NCI-H128 (cell line): ENCODE data around the gene IL15.
"Not testable (repeated sequence)": the region's sequence is repeated elsewhere in the genome, so short reads cannot be mapped to it uniquely, and the experiment has no call there.

Source experiments
- DNase-seq: peaks from one replicate; lab custom pipeline; 2025; ENCODE audit not compliant: unreplicated experiment; lab: John Stamatoyannopoulos, UW

Gene IL15

DNA sequence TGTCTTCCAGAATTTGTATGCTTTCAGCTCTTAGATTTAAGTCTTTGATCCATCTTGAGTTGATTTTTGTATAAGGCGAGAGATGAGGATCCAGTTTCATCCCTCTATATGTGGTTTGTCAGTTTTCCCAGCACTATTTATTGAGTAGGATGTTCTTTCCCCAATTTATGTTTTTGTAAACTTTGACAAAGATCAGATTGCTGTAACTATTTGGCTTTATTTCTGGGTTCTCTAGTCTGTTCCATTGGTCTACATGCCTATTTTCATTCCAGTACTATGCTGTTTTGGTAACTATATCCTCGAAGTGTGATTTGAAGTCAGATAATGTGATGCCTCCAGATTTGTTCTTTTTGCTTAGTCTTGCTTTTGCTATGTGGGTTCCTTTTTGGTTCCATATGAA, 60.7 kb downstream of the IL15 start:
- DNase-seq = no peak

DNA sequence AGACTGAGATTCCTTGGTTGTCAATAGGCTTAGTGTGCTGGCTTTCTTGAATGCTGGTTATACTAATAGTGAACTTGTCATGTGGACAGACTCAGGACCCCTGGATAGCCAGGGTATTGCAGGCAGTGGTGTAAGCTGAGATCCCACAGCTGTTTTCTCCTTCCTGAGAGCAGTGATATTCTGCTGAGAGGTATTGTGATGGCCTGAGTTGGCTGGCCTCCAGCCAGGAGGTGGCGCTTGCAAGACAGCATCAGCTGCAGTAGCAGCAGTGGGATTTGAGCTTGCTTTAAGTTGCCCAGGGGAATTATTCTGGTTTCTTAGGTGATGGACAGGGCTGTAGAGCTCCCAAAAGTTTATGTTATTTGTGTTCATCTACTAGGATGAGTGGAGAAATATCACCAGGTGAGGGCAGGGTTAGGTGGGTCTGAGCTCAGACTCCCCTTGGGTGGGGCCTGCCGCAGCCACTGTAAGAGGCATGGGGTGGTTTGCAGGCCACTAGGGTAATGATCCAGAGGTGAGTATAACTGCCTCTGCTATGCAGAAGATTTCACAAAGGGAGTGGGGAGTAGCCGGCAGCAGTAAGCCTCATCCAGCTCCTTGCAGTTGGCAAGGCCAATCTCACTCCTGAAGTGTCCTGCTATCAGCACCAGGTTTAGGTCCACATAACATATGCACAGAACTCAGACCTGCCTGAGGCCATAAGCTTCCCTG, 66.2 kb downstream of the IL15 start:
- DNase-seq = no peak

DNA sequence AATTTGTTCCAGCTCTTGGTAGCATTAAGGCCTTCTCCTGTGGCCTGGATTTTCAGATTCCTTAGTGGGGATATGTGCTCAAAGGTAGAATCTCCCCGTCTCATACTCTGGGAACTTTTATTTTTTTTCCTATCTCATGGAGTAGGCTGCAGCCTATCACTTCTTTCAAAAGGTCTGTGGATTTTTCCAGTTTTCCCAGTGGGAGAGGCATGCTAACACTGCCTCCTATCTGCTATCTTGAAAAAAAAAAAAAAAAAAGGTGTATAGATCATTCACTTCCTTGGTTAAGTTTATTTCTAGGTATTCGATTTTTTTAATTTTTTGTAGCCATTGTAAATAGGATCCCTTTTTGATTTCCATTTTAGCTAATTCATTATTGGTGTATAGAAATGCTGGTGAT, 67.1 kb downstream of the IL15 start:
- no peak for DNase-seq

DNA sequence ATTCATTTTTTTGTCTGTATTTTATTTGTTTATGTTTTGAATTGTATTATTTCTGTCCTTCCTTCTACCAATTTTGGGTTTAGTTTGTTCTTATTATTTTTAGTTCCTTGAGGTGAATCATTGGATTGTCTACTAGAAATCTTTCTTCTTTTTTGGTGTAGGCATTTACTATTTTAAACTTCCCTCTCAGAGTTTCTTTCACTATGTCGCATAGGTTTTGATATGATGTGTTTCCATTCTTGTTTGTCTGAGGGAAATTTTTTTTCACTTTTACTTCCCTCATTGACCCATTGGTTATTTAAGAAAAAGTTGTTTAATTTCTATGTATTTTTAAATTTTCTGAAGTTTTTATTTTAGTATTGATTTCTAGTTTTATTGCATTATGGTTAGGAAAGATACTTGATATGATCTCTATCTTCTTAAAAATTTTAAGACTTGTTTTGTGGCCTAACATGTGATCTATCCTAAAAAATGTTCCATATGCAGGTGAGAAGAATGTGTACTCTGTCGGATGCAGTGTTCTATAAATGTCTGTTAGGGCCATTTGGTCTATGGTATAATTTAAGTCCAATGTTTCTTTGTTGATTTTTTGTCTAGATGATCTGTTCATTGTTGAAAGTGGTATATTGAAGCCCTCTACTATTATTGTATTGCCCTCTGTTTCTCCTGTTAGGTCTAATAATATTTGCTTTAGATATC, 68.8 kb downstream of the IL15 start:
- no peak for DNase-seq

DNA sequence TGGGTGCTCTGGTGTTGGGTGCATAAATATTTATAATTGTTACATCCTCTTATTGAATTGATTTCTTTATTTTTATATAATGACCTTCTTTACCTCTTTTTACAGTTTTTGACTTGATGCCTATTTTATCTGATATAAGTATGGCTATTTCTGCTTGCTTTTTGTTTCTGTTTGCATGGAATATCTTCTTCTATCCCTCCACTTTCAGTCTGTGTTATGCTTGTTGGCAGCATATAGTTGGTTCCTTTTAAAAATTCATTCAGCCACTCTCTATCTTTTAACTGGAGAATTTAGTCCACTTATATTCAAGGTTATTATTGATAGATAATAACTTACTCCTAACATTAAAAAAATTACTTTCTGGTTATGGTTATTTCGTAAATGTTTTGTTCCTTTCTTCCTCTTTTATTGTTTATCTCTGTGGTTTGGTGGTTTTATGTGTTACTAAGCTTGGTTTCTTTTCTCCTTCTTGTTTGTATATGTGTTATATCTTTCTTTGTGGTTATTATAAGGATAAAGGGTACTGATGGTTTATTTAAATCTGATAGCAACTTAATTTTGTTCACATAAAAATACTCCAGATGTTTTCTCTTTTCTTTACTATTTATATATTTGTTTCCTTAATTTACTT, 69.5 kb downstream of the IL15 start:
- no peak for DNase-seq

DNA sequence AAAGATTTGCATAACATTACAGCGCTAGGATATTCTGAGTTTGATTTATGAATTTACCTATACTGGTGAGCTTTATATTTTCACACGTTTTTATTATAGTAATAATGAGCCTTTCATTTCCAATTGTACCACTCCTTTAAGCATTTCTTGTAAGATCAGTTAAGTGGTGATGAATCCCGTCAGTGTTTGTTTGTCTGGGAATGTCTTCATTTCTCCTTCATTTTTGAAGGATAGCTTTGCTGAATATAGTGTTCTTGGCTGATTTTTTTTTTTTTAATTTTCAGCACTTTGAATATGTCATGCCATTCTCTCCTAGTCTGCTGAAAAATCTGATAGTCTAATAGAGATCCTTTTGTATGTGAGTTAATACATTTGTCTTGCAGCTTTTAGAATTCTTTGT, 70.1 kb downstream of the IL15 start:
- no peak for DNase-seq

DNA sequence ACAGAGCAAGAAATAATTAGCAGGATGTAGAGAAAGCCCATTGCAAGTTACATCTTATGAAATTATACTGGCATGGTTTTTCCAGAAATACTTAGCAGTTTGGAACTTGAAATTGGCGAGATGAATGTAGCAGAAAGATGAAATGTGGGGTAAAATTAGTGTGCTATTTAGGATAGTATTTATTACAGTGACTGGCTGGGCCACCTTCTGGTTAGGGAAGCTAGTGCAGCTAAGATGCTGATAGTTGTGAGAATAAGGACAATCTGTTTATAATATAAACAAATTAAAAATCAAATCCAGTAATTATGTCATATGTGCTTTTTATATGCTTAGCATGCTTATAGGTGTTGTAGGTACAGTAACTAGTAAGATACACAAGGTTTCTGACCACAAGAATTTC, 74.8 kb downstream of the IL15 start:
- no peak for DNase-seq

DNA sequence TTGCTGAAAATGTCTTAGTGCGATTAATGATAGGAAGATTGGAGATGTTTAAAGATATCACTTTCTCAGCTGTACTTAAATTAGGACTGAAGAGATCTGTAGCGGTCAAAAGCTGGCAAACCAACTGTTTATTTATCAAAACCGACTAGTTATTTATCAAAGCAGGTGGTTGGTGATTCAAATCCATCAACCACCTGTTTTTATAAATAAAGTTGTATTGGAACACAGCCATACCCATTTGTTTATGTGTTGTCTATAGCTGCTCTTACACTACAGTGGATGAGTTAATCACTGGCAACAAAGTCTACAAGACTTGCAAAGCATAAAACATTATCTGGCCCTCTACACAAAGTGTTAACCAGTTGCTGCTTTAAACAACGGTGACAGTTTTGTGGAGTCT, 76.8 kb downstream of the IL15 start:
- DNase-seq = no peak

DNA sequence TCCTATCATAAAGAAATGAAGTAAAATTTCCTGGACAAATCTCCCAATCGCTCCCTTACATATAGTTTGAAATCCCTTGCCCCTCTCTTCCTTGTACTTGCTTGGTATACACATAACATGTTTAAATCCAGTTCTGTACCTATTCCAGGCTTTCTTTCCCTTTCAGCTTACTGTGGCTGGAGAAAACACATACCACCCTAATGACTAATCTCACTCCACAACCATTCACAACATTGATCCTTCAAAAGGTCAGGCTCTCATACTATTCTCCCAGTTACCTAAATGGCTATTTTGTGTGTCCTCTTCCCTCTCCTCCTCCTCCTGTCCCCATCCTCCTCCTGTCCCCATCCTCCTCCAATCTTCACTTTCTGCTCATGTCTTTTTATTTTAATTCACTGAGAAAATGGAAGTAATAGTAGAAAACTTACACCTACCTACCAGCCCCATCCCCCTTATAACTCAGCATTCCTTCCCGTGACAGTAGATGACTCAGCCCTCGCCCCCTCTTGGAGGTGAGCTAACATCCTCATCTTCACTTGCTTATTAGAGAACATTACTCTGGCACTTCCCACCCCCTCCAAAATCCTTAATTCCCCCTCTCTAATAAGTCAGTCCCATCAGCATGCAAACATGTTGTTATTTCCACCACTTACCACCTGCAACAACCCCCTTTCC, 77.5 kb downstream of the IL15 start:
- no peak for DNase-seq

DNA sequence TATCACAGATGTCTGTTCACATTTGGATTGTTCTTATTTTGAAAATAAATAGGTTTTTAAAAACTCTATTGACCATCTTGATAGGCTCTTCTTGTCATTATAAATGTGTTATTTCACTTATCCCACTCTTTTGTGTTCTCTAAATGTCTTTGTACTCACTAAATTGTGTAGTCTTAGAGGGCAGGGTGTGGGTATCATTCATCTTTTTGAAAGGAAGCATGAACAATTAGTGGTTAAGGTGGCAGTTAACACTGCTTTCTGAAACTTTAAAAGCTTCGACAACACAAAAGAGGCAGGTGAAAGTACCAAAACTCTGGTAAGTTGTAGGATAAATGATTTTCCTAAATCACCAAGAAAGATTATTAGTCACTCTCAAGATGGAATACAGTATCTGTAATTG, 83.2 kb downstream of the IL15 start:
- no peak for DNase-seq

DNA sequence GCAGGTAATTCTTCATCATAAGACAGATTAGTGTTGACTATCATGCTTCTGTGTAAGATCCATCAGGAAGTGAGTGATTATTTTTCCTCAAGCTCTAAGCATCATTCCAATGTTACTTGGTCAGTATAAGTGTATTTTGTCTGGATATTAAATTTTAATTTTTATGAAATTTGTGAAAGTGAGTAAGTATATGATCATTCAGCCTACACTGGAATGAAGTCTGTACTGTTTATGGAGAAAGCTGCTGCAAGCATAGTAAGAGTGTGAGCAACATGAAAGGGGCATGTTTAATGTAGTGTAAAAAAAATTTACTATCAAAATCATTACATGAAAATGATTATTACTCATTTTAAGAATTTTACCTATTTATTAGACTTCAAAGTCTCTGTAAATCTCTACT, 84.8 kb downstream of the IL15 start:
- no peak for DNase-seq

DNA sequence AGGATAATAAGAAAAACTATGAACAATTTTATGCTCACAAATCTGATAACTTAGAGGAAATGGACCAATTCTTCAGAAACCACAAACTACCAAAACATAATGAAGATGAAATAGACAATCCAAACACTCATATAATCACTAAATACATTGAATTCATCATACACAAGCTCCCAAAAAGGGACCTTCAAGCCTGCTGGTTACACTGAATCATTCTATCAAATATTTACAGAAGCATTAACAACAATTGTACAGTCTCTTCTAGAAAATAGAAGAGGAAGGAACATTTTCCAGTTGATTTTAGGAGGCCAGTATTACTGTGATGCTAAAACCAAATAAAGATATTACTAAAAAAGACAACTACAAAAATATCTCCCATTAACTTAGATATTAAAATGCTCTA, 88.3 kb downstream of the IL15 start:
- DNase-seq = no peak

DNA sequence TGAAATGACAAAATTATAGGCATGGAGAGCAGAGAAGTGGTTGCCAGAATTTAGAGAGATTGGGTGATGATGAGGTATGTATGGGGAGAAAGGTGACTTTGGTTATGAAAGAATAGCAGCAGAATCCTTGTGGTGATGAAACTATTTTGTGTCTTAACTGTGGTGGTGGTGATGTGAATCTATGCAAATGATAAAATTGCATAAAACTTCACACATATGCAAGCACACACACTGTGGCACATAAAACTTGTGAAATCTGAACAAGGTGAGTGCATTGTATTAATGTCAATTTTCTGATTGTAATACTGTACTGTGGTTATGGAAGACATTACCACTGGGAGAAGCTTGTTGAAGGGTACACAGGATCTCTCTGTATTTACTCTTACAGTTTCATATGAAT, 91.0 kb downstream of the IL15 start:
- no peak for DNase-seq

DNA sequence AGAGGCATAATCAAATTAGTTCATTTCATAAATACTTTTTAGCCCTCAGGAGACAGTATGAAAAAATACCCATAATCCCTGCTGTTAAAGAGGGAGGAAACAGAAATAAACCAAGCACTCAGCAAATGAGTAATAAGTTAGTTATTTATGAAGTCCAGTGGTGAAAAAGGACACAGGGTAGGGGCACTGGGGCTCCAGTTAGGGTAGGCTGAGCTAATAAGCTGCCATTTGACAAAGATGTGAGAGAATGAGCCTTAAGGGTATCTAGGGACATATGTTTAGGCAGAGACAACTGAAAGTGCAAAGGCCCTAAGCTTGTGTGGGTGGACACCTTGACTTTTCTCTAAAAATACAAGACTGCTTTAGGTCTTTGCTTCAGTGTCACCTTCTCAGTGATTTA, 94.4 kb downstream of the IL15 start:
- DNase-seq = no peak

DNA sequence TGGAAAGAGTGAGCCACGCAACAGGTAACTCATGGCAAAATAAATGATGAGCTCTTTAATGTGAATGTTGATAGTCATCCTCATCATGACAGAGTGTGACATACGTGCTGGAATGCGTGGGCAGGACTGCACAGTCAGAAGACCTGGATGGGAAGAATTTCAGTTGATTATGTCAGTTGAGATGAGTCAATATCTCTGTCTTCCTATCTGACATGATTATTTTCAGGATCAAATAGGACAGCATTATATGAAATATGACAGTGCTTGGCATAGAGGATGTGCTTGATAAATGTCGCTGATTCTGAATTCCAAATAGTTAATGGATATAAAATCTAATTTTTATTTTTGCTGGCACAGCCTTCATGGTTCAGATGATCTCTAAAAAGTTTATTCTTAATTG, 95.1 kb downstream of the IL15 start:
- DNase-seq = no peak

DNA sequence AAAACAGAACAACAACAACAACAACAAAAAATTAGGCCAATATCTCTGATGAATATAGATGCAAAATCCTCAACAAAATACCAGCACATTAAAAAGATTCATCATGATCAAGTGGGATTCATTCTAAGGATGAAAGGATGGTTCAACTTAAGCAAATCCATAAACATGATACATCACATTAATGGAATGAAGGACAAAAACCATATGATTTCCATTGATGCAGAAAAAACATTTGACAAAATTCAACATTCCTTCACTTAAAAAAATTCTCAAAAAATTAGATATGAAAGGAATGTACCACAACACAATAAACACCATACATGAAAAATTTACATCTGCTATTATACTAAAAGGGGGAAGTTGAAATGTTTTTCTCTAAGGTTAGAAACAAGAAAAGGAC, 103.3 kb downstream of the IL15 start:
- no peak for DNase-seq

DNA sequence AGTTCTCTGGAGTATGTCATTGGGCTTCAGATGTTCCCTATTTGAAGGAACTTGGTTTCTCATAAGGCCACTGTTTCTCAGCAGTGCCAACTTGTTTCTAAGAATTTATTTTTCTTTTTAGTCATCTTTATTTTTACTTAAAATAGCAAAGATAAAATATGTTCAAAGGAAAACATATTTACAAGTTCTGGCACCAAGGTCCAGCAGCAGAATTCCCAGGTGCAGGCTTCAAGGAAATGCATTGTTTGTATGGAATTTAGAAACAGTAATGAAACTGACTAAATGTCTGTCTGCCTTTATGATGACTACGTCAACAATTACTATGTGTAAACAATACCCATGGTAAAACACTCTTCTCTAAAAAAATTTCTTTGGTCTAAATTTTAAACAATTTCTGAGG, 109.6 kb downstream of the IL15 start:
- DNase-seq = no peak

DNA sequence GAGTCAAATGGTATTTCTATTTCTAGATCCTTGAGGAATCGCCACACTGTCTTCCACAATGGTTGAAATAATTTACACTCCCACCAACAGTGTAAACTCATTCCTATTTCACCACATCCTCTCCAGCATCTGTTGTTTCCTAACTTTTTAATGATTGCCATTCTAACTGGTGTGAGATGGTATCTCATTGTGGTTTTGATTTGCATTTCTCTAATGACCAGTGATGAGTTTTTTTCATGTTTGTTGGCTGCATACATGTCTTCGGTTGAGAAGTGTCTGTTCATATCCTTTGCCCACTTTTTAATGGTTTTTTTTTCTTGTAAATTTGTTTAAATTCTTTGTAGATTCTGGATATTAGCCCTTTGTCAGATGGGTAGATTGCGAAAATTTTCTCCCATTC, 115.4 kb downstream of the IL15 start:
- DNase-seq = not testable (repeated sequence)

DNA sequence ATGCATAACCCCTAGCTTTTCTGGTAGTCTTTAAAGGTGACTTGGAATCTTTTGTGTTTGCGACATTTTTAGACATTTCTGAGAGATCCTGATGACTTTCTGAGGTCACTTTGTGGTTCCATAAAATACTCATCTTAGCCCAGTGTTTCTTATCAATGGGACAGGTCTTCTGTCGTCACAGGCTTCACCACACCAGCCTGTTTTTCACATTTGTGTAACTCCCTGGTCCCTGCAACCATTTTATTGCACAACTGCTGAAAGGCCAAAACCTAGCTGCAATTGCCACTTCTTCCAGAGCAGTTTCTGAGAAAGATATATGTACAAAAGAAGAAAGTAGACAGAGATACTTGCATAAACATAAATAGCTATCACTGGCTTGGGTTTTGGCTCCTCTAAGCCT, 120.9 kb downstream of the IL15 start:
- DNase-seq = no peak

DNA sequence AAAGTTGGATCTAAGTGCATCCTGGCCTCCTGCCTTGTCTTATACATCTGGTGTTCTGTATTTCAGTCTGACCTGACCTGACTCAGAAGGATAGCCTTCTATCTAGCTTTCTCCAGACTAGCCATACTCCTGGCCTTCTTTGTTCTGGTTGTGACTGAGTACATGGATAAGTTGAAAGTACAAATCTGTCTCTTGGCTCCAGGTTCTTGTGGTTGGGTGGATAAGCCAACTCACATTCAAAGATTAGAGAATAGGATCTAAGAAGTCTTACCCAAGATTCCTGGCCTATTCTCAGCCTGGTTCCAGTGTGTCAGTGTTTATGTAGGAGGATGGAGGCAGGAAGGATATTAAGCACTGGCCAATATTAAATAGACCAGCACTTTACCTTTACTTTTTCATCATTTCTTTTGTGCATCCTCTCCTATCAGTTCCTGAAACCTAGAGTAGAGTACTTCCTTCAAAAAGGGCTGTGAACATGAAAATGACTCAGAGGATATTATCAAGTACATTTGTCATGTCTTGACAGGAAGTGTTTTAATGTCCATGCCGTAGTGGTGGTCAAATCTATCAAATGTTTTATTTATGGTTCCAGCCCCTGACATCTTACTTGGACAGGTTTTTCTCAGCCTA, 123.5 kb downstream of the IL15 start:
- DNase-seq = no peak

DNA sequence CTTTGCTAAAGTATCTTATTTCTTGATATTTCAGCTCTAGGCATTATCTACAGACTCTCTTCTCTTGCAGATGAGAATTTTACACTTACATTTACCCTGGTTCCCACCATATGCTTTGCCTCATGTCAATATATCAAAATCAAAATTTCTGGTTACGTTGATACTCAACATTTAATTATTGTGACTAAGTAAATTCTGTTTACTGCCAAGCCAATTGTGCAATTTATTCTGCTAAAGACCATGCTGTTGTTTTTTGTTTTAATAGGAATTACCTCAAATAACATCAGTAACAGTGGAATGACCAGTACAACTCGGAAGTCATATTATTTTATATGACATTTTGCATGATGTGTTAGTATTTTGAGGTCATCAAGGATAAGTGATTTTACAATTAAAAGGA, 125.5 kb downstream of the IL15 start:
- DNase-seq = no peak

DNA sequence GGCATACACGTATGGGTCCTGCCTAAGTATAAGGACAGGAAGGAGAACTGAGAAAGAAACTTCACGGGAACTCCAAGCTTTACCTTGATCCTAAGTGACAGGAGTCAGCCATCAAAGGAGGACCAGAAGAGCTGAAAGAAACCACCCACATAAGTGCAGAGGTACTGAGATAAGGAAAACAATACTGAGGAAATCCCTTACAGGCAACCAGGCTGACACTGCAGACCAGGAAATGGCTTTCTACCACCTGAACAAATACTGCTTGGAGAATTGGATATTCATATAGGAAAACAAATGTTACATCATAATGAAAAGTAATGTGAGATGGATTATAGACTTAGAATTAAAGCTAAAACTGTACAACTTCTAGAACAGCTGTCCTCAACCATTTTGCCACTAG, 127.0 kb downstream of the IL15 start:
- no peak for DNase-seq
